Endothelial cell of umbilical vein (primary cell): ENCODE data around the gene CYB561A3. TPM values are rescaled to one million over a fixed set of nuclear protein-coding genes. Genes with fewer than 3 reads are reported as not detected.

Experiments
- BruUV-seq: library from RNA; stranded (reverse); fragments of 400-500 nt; replicated peaks from 2 replicates; lab custom pipeline; 2021; lab: Mats Ljungman, UMichigan
- CTCF ChIA-PET: fragments of 300-600, 350-600 bp; sonication (Branson Sonifier 250); formaldehyde crosslinking; loops from one replicate; lab custom pipeline; 2021; ENCODE audit warnings: antibody characterized with exemption, inconsistent platforms; lab: Charles Lee
- POLR2A ChIA-PET: fragments of 300-600, 350-600 bp; sonication (Branson Sonifier 250); formaldehyde crosslinking; loops from one replicate; lab custom pipeline; 2021; ENCODE audit warnings: antibody characterized with exemption, inconsistent platforms; lab: Charles Lee
- DNase-seq: peaks from one replicate; pipeline ENCODE4 v3.0.0-alpha.2; 2011; ENCODE audit warnings: low read depth, low spot score
- FAIRE-seq: peaks from 2 replicates; lab custom pipeline; 2011; peaks lifted over from hg19 to GRCh38; lab: Jason Lieb, UNC
- H2AFZ ChIP-seq: 2 replicates; pipeline ENCODE4 v1.6.0; 2012; ENCODE audit warnings: low read depth, low read length, control low read depth, inconsistent platforms
- H3K27ac ChIP-seq: 2 replicates; pipeline ENCODE4 v1.5.1; 2011; ENCODE audit warnings: low read depth, mild to moderate bottlenecking, control low read depth, low read length, moderate library complexity; ENCODE audit not compliant: insufficient read depth
- H3K27me3 ChIP-seq, 2 experiments: 2 replicates each; pipeline versions ENCODE4 v1.6.0 to v1.6.1; 2011; ENCODE audit warnings: low read length in 2 of 2, mixed read lengths in 1 of 2; ENCODE audit not compliant: control insufficient read depth in 2 of 2, insufficient read depth in 2 of 2
- H3K36me3 ChIP-seq, 2 experiments: 2 replicates in 1 of 2; 3 replicates in 1 of 2; pipeline ENCODE4 v1.5.1; 2011; ENCODE audit warnings: low read length in 2 of 2, mild to moderate bottlenecking in 1 of 2, moderate library complexity in 1 of 2; ENCODE audit not compliant: control insufficient read depth in 2 of 2, insufficient read depth in 2 of 2; ENCODE audit errors: extremely low read depth in 1 of 2
- H3K4me1 ChIP-seq: 3 replicates; pipeline ENCODE4 v1.5.1; 2011; ENCODE audit warnings: mild to moderate bottlenecking, low read length; ENCODE audit not compliant: control insufficient read depth, insufficient read depth; ENCODE audit errors: extremely low read depth
- H3K4me2 ChIP-seq: 2 replicates; pipeline ENCODE4 v1.6.1; 2011; ENCODE audit warnings: low read length, control low read depth, mixed read lengths; ENCODE audit not compliant: insufficient read depth
- H3K4me3 ChIP-seq, 3 experiments: fragments of 200-600 bp in 1 of 3; sonication (generic), shearing (Covaris generic) in 1 of 3; replicated peaks in 1 of 3; 2 replicates each; pipeline ENCODE4 v1.5.1; 2011 to 2016; ENCODE audit warnings: control low read depth in 3 of 3, low read length in 3 of 3, mild to moderate bottlenecking in 2 of 3, inconsistent platforms in 1 of 3, low read depth in 1 of 3, moderate library complexity in 1 of 3; ENCODE audit not compliant: insufficient read depth in 1 of 3
- H3K79me2 ChIP-seq: 2 replicates; pipeline ENCODE4 v1.6.0; 2012; ENCODE audit warnings: low read length, inconsistent platforms; ENCODE audit not compliant: control insufficient read depth, insufficient read depth
- H3K9ac ChIP-seq: replicated peaks from 2 replicates; pipeline ENCODE3; 2011; ENCODE audit warnings: low read length, control low read depth; ENCODE audit not compliant: insufficient read depth; ENCODE audit errors: extremely low read depth
- H3K9me1 ChIP-seq: replicated peaks from 3 replicates; pipeline ENCODE4 v1.6.0; 2011; ENCODE audit warnings: mild to moderate bottlenecking, low read length; ENCODE audit not compliant: control insufficient read depth, insufficient read depth; ENCODE audit errors: extremely low read depth
- H3K9me3 ChIP-seq: replicated peaks from 2 replicates; pipeline ENCODE4 v1.5.1; 2012; ENCODE audit warnings: low read length, inconsistent platforms; ENCODE audit not compliant: control insufficient read depth, insufficient read depth
- H4K20me1 ChIP-seq: replicated peaks from 2 replicates; pipeline ENCODE3; 2011; ENCODE audit warnings: mild to moderate bottlenecking, low read length; ENCODE audit not compliant: control insufficient read depth, insufficient read depth; ENCODE audit errors: extremely low read depth
- CTCF ChIP-seq, 2 donors: IDR thresholded peaks; 1 replicate in 1 of 2; 2 replicates in 1 of 2; pipeline ENCODE4 v1.5.1; 2011; ENCODE audit warnings: low read length in 2 of 2, mild to moderate bottlenecking in 2 of 2, moderate library complexity in 2 of 2, control low read depth in 1 of 2, inconsistent platforms in 1 of 2, low read depth in 1 of 2; ENCODE audit not compliant: insufficient read depth in 1 of 2; ENCODE audit errors: extremely low read depth in 1 of 2
- EZH2 ChIP-seq: IDR thresholded peaks from 2 replicates; pipeline ENCODE4 v1.6.1; 2012; ENCODE audit warnings: borderline replicate concordance, low read depth, mild to moderate bottlenecking, moderate library complexity, low read length, inconsistent platforms; ENCODE audit not compliant: severe bottlenecking
- FOS ChIP-seq: IDR thresholded peaks from 2 replicates; pipeline ENCODE4 v1.6.1; 2011; ENCODE audit warnings: mild to moderate bottlenecking, low read length, moderate library complexity, borderline replicate concordance; ENCODE audit not compliant: insufficient read depth
- GATA2 ChIP-seq: IDR thresholded peaks from 2 replicates; pipeline ENCODE4 v1.7.0; 2011; ENCODE audit warnings: low read depth, mild to moderate bottlenecking, moderate library complexity, mixed read lengths, low read length; ENCODE audit not compliant: insufficient read length, insufficient read depth
- JUN ChIP-seq: IDR thresholded peaks from 2 replicates; pipeline ENCODE4 v1.6.1; 2011; ENCODE audit warnings: borderline replicate concordance, low read depth; ENCODE audit not compliant: insufficient read length, insufficient read depth
- MAX ChIP-seq: IDR thresholded peaks from 2 replicates; pipeline ENCODE4 v1.6.1; 2011; ENCODE audit not compliant: insufficient read depth, insufficient read length
- MYC ChIP-seq: IDR thresholded peaks from one replicate; pipeline ENCODE4 v1.6.1; 2011; ENCODE audit warnings: mild to moderate bottlenecking, low read depth, low read length
- POLR2A ChIP-seq: IDR thresholded peaks from 2 replicates; pipeline ENCODE4 v1.6.1; 2012; ENCODE audit warnings: low read depth, mild to moderate bottlenecking, control low read depth, low read length
- POLR2AphosphoS5 ChIP-seq: IDR thresholded peaks from 2 replicates; pipeline ENCODE4 v1.6.1; 2012; ENCODE audit warnings: low read depth, mild to moderate bottlenecking, control low read depth, low read length, moderate library complexity; ENCODE audit not compliant: insufficient read depth
- dilution Hi-C: fragments of 300-500 bp; cut with MboI; formaldehyde crosslinking; loops from one replicate; pipeline ENCODE4 v1.15.0; 2019; ENCODE audit warnings: low sequenced_read_pairs; ENCODE audit not compliant: extremely low pct_ligation_motif_present
- intact Hi-C: fragments of 100-400 bp; cut with micrococcal nuclease; formaldehyde crosslinking; loops from one replicate; pipeline ENCODE4 v1.10.0; 2022
- polyA plus RNA-seq, 4 experiments: library from polyadenylated mRNA; depleted of rRNA in 3 of 4; stranded (reverse) in 3 of 4; unstranded in 1 of 4; fragments of >200 nt; gene quantifications; 2 replicates each; pipeline versions ENCODE4 v1.2.1 to v1.2.3, GENCODE V29; 2011 to 2012; ENCODE audit warnings: missing spikeins in 1 of 4
- total RNA-seq: library from RNA; stranded (reverse); gene quantifications from 2 replicates; pipeline ENCODE4 v1.2.3, GENCODE V29; 2021

Gene CYB561A3
- total and polyA plus RNA-seq, 2 donors (not counting 3 experiments of a cell fraction or from before 2014, with no cell fraction given) = 41.6 to 103 TPM

- Histone ChIP-seq H3K4me2 (no peak overlapping the region), H3K9me3 (no peaks in the 10 kb centered on the region), H3K4me3 (no peak overlapping the region), H3K36me3 (peaks cover 0 to 20% of the 10 kb centered on the region in 2 experiments), H3K27me3 (no peaks in the 10 kb centered on the region), H4K20me1 (no peaks in the 10 kb centered on the region), H2AFZ (no peak overlapping the region), H3K9me1 (no peaks in the 10 kb centered on the region), H3K9ac (no peak overlapping the region), H3K4me1 (peaks cover 14% of the 10 kb centered on the region), H3K79me2 (no peaks in the 10 kb centered on the region), H3K27ac (no peak overlapping the region)
- dilution Hi-C loops (no loop called here), intact Hi-C loops (no loop called here)
- FAIRE-seq (no peak), DNase-seq (no peak)
- ChIA-PET POLR2A (interaction anchor here (2.2 kb wide), 1 partner anchor 13 kb away, joined by 17 read pairs; the partner anchor contains the start of genes CYB561A3 and TMEM138), CTCF (interaction anchor here (0.6 to 2.5 kb wide), 7 partner anchors 11 to 36 kb away, joined by 3 to 31 read pairs (median 8); partner anchors contain the start of genes CYB561A3 and TMEM138)
- no TSS peak for BruUV-seq
- TF ChIP-seq MYC (no peak), POLR2A (no peak), POLR2AphosphoS5 (no peak), FOS (no peak), EZH2 (no peak), JUN (no peak), GATA2 (no peak), CTCF (IDR thresholded peaks at IDR 0.05; ENCODE audit: extremely low read depth in 1 of 2, insufficient read depth in 1 of 2, low read depth in 1 of 2, low read length in 2 of 2) (no peak), MAX (no peak)
Observed at GRCh38 chr11:61349189-61349751, 12.4 kb downstream of the CYB561A3 start.
